Renal cortical epithelial cell (primary cell): ENCODE results near the gene ATF7. TPM values are rescaled to one million over a fixed set of nuclear protein-coding genes. Genes with fewer than 3 reads are reported as not detected.
"Not testable (repeated sequence)": the region's sequence is repeated elsewhere in the genome, so short reads cannot be mapped to it uniquely, and the experiment has no call there.

Source experiments
- DNase-seq: peaks from one replicate; pipeline ENCODE4 v3.0.0-alpha.2; 2011; ENCODE audit warnings: low read depth
- total RNA-seq: library from RNA; depleted of rRNA; stranded (reverse); fragments of >200 nt; gene quantifications from 2 replicates; pipeline ENCODE4 v1.2.3, GENCODE V29; 2014

ATF7 gene
- total RNA-seq, 1 donor from 2014 or later: 12.8 TPM

DNA sequence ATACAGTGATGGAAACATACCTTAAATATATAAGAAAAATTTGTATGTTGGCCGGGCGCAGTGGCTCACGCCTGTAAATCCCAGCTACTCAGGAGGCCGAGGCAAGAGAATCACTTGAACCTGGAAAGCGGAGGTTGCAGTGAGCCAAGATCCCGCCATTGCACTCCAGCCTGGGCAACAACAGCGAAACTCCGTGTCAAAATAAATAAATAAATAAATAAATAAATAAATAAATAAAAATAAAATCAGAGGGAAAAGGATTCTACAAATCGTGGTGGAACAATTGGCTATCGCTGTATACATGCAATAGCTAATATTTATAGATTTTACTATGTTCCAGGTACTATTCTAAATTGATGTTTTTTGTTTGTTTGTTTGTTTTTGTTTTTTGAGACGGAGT, 1.7 kb upstream of the ATF7 start:
- no peak for DNase-seq

DNA sequence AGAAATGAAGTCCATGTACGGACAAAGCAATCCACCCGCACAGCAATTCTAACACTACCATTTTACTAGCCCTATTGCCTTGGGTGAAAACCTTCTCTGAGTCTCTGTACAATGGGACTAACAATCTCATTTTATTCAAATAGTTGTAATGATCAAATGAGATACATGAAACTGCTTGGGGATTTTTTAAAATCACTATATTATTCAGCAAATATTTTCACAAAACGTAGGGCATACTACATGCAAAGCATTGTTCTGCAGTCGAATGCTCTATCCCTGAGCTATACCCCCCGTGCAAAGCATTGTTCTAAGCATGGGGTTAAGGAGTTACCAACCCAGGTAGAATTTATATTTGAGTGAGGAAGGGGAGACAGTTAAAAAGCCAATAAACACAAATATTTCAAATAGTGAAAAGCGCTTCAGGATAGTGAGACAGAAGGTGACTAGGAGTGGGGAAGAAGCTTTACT, 554 bp upstream of the ATF7 start:
- DNase-seq: no peak

DNA sequence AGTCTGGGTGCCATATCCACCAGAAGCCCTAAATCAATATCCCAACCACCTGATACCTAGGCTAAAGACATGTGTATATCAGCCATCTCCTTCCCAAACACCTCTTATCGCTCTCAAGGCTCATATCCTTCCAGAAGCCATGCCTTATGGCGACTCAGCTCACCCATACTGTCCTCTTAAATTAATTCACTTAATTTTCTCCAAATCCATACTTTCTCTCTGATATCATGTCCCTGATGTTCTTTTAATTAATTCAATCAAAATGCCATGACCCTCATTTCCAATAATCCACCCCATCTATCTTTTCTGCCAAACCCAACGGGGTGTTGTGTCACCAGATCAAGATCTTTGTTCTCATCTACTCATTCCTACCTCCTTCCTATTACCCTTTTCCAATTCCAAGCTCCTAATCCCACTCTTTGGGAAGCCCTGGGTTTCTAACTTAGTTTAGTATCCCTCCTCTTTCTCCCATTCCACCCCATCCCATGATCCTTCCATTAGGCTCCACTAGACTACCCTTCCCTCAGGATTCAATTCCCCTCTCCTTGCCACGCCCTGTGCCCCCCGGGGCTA, 723 bp downstream of the ATF7 start:
- no peak for DNase-seq

DNA sequence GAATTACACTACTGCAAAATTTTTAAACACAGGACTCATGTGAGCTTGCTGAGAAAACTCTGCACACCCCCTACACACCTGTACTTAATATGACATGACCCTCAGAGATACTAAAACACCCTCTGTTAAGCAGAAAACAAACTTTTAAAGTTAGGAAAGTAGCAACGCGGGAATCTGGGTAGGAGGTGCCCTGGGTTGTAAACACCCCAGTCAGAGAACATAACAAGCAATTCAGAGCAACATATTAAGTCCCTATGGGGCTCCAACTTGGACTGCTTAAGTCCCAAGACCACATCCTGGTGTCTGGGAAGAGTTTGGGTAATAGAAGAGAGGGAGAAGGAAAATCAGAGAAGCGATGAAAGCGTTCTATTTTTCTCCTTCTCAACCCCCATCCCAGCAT, 1.2 kb downstream of the ATF7 start:
- no peak for DNase-seq

DNA sequence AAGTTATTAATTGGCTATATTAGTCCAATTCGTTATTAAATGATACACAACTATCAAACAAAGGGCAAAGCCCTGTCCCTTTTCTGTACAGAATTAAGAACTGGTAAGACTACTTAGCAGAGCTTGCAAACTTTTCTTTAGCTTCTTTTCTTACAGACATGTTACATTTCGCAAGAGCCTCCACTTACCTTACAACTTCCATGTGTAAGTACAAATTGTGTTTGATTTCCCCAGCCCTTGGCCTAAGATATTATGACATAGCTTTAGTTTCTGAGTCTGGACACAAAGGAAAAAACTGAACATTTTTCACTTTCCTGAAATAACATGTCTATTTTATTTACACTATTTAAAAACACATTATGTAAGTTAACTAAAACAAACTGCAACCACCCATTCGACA, 1.7 kb downstream of the ATF7 start:
- DNase-seq: peak; percentile 43

DNA sequence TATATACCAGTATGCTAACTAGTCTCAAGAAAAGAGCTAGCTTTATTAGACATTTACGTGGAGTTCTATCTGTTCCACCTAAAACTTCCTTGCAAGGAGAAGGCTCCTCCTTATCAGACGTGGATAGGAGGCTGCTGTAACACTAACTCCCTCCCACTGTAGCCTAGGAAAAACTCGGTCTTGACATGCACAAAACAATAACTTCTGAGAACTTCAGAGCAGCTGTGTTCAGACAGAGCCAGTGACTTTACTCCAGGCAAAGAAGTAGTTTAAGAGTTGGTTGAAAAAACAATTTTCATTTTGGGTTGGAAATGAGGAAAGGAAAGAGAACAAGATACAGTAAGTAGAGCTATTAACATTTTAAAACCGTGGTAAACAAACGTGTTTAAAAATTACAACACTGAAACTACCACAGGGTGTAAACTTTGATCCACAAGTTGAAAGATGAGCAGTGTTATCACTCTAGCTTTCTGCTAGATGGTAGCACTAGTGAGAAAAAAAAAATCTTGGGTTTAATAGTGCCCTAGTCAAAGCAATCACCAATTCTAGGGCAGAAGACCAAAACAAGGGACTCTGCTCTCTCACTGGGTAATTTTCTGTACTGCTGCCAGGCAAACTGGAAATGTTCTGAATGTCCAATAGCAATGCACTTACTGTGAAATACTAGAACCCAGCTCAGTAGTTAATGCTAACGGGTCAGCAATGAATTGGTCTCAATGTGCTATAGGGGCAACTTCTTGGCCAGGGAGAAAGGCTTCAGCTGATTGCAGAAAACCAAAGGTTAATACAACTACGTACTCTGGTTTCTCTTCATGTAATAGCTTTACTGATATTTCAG, 2.4 kb downstream of the ATF7 start:
- peak; percentile 73 for DNase-seq

DNA sequence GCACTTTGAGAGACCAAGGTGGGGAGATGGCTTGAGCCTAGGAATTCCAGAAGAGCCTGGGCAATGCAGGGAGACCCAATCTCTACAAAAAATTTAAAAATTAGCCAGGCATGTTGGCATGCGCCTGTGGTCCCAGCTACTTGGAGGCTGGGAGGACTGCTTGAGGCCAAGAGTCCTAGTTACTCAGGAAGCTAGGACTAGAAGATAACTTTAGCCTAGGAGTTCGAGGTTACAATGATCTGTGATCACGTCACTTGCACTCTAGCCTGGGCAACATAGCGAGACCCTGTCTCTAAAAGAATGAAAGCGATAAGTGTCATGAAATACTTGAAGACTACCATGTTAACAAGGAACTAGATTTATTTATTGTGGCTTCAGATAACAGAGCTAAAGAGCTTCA, 3.5 kb downstream of the ATF7 start:
- no peak for DNase-seq

DNA sequence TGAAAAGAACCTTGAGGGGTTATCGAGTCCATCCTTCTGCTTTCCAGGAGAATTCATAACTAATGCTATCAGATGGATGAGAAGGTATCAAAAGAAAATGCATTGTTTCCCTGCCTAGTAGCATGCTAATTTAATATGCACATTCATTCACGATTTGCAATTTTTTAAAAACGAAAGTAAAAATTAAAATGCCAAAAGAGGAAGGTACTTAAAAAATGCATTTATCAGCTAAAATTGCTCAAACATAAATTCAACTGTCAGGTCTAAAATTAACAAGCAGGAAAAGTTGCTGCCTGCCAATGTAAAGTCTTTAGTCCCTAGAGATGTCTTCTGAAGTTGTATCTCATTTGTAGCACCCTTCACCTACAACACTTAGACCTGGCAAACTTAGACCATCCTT, 7.9 kb downstream of the ATF7 start:
- DNase-seq: no peak

DNA sequence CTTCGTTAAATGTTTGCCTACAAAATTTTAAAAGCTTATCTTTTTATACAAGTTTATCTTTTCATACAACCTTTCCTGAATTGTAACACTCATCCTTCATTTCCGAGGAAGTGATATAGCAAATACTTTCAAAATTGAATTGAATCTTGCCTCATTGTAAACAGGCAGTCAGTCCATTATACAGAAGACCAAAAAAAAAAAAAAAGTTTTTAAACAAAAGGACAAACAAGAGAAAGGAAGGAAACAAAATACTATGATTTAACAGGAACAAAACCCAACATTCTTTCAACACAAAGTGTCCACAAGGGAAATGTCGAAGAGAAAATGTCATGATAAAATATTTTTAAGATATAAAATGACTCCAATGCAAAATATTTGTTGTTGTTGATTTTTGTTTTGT, 8.5 kb downstream of the ATF7 start:
- no peak for DNase-seq

DNA sequence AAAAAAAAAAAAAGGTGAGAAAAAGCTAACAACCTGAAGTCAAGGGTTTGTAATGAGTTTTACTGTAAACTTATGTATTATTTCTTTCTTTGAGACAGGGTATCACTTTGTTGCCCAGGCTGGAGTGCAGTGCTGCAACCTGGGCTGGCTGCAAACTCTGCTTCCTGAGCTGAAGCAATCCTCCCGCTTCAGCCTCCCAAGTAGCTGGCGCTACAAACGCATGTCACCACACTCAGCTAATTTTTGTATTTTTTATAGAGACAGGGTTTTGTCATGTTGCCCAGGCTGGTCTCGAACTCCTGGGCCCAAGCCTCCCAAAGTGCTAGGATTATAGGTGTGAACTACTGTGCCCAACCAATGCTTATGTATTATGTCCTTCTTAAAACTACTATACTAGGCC, 9.2 kb downstream of the ATF7 start:
- DNase-seq: no peak

DNA sequence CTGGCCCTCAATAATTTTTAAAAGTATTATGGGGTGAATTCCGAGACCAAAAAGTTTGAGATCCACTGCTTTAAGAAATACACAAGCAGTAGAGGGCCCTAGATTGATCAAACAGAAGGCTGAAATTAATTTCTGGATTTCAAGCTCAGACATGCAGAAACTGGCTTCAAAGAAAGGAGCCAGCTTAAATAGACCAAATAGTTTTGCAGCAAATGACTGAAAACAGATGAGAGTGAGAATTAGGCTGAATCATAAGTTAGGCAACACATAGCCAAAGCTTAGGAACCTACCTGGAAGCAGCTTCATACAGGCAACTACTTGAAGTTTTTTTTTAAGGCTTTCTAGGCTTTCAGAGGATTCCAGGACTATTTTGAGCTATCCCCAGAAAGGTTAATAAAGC, 12.4 kb downstream of the ATF7 start:
- DNase-seq: peak; percentile 41

DNA sequence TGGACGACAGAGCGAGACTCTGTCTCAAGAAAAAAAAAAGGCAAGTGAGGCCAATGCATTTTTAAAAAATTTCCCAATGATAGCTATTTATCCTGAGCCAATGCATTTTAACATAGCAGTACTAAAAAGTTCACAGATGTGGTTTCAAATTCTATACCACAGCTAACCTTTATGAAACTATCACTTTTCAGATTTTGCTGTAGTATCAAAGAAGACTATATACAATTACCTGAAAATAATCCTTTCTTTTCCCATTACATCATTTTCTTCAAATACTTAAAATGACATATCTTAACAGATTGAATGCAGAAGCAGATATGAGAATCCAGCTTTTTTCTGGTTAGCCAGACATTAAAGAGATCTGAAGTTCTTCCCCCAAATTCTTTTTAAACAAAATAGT, 13.2 kb downstream of the ATF7 start:
- DNase-seq: no peak

DNA sequence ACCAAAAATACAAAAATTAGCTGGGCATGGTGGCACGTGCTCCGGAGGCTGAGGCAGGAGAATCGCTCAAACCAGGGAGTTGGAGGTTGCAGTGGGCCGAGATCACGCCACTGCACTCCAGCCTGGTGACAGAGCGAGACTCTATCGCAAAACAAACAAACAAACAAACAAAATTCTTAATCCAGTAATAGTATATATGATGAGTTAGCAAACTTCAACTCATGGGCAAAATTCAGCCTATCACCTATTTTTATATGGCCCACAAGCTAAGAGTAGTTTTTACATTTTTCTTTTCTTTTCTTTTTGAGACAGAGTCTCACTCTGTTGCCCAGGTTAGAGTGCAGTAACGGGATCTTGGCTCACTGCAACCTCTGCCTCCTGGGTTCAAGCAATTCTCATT, 14.9 kb downstream of the ATF7 start:
- no peak for DNase-seq

DNA sequence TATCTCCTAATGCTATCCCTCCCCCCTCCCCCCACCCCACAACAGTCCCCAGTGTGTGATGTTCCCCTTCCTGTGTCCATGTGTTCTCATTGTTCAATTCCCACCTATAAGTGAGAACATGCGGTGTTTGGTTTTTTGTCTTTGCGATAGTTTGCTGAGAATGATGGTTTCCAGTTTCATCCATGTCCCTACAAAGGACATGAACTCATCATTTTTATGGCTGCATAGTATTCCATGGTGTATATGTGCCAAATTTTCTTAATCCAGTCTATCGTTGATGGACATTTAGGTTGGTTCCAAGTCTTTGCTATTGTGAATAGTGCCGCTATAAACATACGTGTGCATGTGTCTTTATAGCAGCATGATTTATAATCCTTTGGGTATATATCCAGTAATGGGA, 19.5 kb downstream of the ATF7 start:
- DNase-seq: not testable (repeated sequence)

DNA sequence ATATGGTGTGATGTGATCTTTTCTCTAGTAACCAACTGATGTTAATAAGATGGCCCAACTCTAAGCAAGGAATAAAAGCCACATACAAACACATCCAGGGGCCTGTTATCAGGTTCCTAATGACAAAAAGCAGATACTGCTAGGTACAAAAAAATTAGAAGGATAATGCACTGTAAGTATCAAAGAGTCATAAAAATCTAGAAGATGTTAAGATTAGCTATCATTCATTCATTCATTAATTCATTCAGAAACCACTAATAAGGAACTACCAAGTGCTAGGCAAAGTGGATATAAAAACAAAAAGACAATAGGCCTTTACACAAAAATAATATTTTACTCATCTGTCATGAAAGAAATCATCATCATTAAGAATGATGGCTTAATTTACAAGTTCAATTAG, 21.6 kb downstream of the ATF7 start:
- no peak for DNase-seq

DNA sequence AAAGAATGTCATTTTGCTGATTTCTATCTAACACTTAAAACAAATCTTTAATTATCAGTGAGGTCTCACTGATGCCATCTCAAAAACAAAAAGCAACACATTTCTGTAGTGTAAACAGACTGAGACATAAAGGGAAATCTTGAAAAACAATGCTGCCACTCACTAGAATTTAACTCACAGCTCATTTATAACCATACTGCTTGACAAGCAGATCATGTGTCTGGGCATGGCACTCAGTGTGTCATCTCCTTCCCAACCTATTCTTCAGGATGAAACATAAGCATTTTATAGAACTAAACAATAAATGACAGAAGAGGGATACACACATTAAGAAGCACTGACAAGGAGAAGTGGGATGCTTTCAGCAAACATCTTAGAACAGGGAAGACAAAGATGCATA, 22.4 kb downstream of the ATF7 start:
- no peak for DNase-seq

DNA sequence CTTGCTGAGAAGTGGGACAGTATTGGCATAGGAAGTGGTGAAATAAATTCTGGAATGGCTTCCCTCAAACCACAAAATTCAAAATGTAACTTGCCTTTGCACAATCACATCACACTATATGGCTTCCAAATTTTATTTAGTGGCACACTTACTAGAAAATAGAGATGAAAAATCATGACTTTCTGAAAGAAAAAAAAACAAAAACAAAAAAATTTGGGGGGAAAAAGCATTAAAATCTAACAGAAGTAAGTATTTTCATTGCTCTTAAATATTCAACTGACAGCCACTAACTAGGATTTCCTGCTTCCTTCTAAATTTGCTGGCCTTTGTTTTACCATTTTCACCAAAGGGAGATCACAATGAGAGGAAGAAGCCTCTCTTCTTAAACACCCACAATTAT, 23.0 kb downstream of the ATF7 start:
- no peak for DNase-seq

DNA sequence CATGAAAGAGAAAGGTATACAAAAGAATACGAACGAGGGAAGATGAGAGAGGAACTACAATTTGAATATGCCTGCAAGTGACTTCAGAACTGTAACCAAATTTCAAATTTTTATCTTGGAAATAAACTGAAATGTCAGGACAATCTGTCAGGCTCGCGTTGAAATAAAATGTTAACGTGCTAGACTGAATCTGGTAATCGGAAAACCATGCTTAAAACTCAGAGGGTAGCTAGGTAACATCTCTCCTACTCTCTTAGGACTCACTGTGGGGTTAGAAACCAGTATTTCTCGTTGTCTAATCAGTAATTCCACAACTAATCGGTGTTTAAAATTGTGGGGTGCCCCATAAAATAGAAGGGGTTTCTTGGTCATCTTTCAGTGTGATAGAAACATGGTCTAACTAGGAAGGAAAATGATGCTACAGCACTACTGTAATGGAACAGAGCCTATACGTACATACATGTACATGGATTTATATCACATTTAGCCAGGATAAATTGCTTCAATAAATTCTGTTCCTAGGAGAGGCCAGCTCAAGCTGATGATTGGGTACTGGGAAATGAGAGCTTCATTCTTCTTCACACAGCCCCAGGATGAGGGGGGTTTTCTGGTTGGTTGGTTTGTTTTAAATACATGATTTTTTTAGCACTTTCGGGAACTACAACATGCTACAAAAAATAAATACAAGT, 23.9 kb downstream of the ATF7 start:
- DNase-seq: no peak

DNA sequence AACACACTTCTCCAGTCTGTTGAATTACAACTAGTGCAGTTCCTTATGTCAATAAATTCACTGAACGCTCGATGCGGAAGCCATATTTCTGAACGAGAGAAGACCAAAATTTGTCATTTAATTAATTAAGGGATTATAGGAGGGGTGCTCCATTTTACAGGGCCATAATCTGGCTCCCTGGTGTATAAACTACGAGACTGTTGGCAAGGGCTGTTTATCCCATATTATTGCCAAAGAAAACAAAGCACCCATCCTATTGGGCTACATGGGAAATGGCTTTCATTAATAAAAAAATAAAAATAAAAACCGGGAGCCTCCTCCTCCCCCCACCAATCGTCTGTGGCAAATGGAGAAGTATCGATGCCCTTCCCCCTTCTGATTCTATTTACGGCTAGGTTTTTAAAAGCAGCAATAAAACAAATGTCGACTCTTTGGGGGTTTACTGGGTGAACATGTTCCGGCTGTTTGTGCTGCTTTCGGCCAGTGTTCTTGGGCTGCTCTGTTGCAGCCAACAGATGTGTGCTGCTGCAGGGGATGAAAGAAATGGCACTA, 24.8 kb downstream of the ATF7 start:
- DNase-seq: no peak

DNA sequence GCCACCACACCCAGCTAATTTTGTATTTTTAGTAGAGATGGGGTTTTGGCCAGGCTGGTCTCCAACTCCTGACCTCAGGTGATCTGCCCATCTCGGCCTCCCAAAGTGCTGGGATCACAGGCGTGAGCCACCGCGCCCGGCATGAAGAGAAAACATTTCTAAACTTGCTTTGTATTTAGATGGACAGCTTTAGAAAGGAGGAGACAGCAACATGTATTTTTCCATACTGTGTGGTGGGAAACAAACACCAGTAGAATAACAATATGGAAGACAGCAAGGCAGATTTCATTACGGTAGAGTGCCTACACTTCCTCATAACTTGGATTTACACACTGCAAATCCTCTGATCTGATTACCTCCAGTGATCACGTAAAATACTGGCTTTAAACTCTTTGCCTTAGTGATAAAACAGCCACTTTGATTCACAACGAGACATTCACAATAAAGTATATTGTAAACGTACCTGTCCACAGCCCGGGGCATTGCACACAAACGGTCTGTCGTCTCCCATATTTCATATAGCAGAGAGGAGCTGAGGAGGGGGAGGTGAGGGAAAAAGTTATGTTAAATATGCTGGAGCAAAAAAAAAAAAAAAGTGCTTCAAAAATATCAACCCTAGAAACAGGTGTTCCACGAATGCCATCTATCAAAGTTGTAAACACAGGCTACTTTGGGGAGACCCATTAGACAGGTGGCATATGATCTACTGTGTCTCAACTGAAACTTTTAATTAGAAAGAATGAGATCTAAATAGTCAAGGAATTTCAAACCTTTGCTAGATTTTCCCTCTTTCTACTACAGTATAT, 25.5 kb downstream of the ATF7 start:
- no peak for DNase-seq

DNA sequence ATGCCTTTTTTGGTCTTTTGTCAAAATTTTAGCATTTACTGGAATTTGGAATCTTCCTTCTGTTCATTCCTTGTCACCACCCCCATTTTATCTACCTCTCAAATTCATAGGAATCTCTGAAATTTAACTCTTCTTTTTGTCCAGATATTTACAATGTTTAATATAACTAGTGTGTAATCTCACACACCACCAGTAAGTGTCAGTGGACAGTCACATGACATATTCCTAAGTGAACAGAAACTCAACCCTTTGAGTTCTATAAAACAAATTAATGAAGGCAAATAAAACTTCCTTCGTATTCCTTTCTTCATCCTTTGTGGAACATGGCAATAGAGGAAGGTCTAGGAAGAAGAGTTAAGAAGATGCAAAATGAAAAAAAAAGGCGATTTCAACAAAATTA, 26.6 kb downstream of the ATF7 start:
- DNase-seq: no peak

DNA sequence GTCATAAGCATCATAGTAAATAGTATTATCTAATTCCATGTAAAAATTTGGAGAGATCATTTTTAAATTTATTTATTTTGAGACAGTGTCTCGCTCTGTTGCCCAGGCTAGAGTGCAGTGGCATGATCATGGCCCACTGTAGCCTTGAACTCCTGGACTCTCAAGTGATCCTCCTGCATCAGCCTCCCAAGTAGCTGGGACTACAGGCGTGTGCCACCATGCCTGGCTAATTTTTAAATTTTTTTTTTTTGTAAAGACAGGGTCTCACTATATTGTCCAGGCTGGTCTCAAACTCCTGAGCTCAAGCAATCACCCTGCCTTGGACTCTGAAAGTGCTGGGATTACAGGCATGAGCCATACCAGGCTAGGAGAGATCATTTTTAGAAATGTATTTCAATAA, 27.2 kb downstream of the ATF7 start:
- not testable (repeated sequence) for DNase-seq
